Transverse colon (tissue), 4 donors: ENCODE data around the gene SNRNP27. TPM values are rescaled to one million over a fixed set of nuclear protein-coding genes. Genes with fewer than 3 reads are reported as not detected.
"Not testable (repeated sequence)": the region's sequence is repeated elsewhere in the genome, so short reads cannot be mapped to it uniquely, and the experiment has no call there.

ENCODE experiments used
- DNase-seq: peaks from one replicate; pipeline ENCODE4 v3.0.0-alpha.2; 2019
- H3K27ac ChIP-seq, 4 donors: fragments of 200-600 bp; sonication (generic); 2 replicates each; pipeline ENCODE4 v1.5.1; 2016 to 2018; ENCODE audit warnings: inconsistent platforms in 4 of 4
- H3K27me3 ChIP-seq: fragments of 200-600 bp; sonication (generic); 2 replicates; pipeline ENCODE4 v1.5.1; 2017; ENCODE audit warnings: inconsistent platforms
- H3K36me3 ChIP-seq, 4 donors: fragments of 200-600 bp; sonication (generic); 2 replicates each; pipeline ENCODE4 v1.5.1; 2017 to 2019; ENCODE audit warnings: inconsistent platforms in 4 of 4
- H3K4me1 ChIP-seq, 4 donors: fragments of 200-600 bp; sonication (generic); 2 replicates each; pipeline ENCODE4 v1.5.1; 2017 to 2020; ENCODE audit warnings: inconsistent platforms in 4 of 4
- H3K4me3 ChIP-seq, 4 donors: fragments of 200-600 bp; sonication (generic); 1 replicate in 1 of 4; 2 replicates in 3 of 4; pipeline versions ENCODE4 v1.5.1 to v1.6.1; 2017 to 2019; ENCODE audit warnings: inconsistent platforms in 4 of 4
- H3K9me3 ChIP-seq, 2 donors: fragments of 200-600 bp; sonication (generic); 2 replicates each; pipeline ENCODE4 v1.5.1; 2017 to 2019; ENCODE audit warnings: inconsistent platforms in 2 of 2
- CTCF ChIP-seq, 5 experiments: fragments of 200-600 bp in 3 of 5; fragments of 450-650 bp in 2 of 5; sonication (generic) in 3 of 5; IDR thresholded peaks; 1 replicate in 2 of 5; 2 replicates in 3 of 5; pipeline ENCODE4 v1.5.1; 2016 to 2017; ENCODE audit warnings: antibody characterized with exemption in 5 of 5, inconsistent platforms in 3 of 5, mild to moderate bottlenecking in 2 of 5, moderate library complexity in 1 of 5
- EP300 ChIP-seq: sonication (generic); formaldehyde crosslinking; IDR thresholded peaks from one replicate; pipeline ENCODE4 v1.6.1; 2017; ENCODE audit warnings: antibody characterized with exemption, low read depth
- POLR2A ChIP-seq: fragments of 450-650 bp; IDR thresholded peaks from one replicate; pipeline ENCODE4 v1.6.1; 2016; ENCODE audit warnings: antibody characterized with exemption, mild to moderate bottlenecking, moderate library complexity
- POLR2AphosphoS5 ChIP-seq, 3 donors: sonication (generic); formaldehyde crosslinking; IDR thresholded peaks; one replicate each; pipeline ENCODE4 v1.6.1; 2016; ENCODE audit warnings: antibody characterized with exemption in 3 of 3
- WGBS, 2 donors: methylation state at CpG; one replicate each; pipeline ENCODE4 v1.1.5; 2018; ENCODE audit warnings: low coverage in 1 of 2; 5-methylcytosine and 5-hydroxymethylcytosine counted together
- in situ Hi-C, 4 donors: fragments of 200-750 bp; cut with MboI; loops; one replicate each; pipeline versions ENCODE4 v1.15.0 to v1.15.1; 2017; ENCODE audit warnings: low sequenced_read_pairs in 3 of 4, low pct_ligation_motif_present in 1 of 4, low pct_unique_long_range_greater_than_20kb in 1 of 4
- intact Hi-C: fragments of 100-400 bp; cut with DNase I; formaldehyde crosslinking; loops from one replicate; pipeline ENCODE4 v1.15.1; 2023; ENCODE audit warnings: low total_unique reads
- total RNA-seq, 4 donors: library from RNA; depleted of rRNA; stranded (reverse); fragments of >200 nt; gene quantifications; one replicate each; pipeline ENCODE4 v1.1.0, GENCODE V29; 2016

Gene SNRNP27
- total RNA-seq, 4 donors from 2014 or later, result 2.4 to 75.4 (median 63.6) TPM

DNA sequence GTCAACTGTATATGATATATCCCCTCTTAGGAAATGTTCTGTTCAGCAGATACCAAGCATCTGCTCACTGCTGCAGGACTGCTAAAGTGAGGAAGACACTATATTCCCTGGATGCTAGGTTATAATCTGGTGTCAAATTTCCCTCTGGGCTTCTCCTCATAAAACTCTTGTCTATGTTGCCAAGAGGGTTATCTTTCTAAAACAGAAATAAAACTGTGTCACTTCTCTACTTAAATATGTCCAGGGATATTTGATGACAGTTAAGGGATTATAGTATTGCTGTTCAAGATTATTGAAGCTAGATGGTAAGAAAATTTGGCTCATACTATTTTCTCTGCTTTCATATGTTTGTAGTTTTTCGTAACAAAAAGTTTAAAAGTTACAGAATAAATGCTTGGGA, 30.5 kb upstream of the SNRNP27 start:
- peaks cover 0 to 41% (median 2%) of the 10 kb centered on the region in 4 donors for H3K36me3 ChIP-seq
- H3K27ac ChIP-seq, result no peak overlapping the region
- TF ChIP-seq CTCF (IDR thresholded peaks at IDR 0.05), result no peak
- TF ChIP-seq EP300, result no peak
- TF ChIP-seq POLR2A, result no peak
- TF ChIP-seq POLR2AphosphoS5 (IDR thresholded peaks at IDR 0.05), result no peak
- in situ Hi-C loops (no loop called here), intact Hi-C loops (no loop called here)
- no peak for DNase-seq
- no peak overlapping the region for H3K4me3 ChIP-seq
- WGBS, 2 donors, result 97 to 100% methylated on average over 1 of the region's 1 CpG
- H3K9me3 ChIP-seq, result no peaks in the 10 kb centered on the region
- no peaks in the 10 kb centered on the region for H3K4me1 ChIP-seq
- H3K27me3 ChIP-seq, result no peaks in the 10 kb centered on the region

DNA sequence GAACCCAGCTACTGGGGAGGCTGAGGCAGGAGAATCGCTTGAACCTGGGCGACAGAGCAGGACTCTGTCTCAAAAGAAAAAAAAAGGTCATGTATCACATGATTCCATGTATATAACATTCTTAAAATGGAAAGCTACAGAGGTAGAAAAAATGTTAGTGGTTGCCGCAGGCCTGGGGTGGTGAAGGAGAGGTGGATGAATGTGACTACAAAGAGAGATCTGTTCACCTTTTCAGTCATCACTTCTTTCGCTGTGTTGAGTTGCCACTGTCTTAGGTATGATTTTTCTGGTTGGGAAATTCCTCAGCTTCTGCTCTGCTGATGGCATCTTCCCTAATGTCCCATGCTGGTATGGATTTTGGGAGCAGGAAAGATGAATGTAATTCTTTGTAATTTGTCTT, 5.3 kb upstream of the SNRNP27 start:
- TF ChIP-seq CTCF (IDR thresholded peaks at IDR 0.05) (no peak), POLR2AphosphoS5 (IDR thresholded peaks at IDR 0.05) (no peak), EP300 (no peak), POLR2A (no peak)
- Histone ChIP-seq H3K27ac (no peak overlapping the region), H3K27me3 (no peaks in the 10 kb centered on the region), H3K36me3 (no peaks in the 10 kb centered on the region), H3K4me3 (no peak overlapping the region), H3K4me1 (peaks cover 0 to 5% (median 2%) of the 10 kb centered on the region in 4 donors), H3K9me3 (no peaks in the 10 kb centered on the region)
- 91 to 95% methylated on average over 4 of the region's 4 CpGs for WGBS, 2 donors
- intact Hi-C loops, result no loop called here
- no peak for DNase-seq
- in situ Hi-C loops, result no loop called here

DNA sequence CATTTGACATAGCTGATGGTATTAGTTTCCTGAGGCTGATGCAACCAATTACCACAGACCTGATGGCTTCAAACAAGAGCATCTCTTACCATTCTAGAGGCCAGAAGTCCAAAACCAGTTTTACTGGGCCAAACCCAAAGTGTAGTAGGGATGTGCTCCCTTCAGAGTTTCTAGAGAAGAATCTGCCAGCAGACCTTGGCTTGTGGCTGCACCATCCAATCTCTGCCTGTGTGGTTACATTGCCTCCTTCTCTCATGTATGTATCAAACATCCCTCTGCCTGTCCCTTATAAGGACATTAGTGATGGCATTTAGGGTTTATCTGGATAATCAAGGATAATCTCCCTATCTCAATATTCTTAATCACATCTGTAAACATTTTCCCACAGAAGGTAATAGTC, 4.5 kb upstream of the SNRNP27 start:
- H3K27ac ChIP-seq, result no peak overlapping the region
- peaks cover 0 to 7% (median 3%) of the 10 kb centered on the region in 4 donors for H3K4me1 ChIP-seq
- H3K36me3 ChIP-seq, result no peaks in the 10 kb centered on the region
- intact Hi-C loops (no loop called here), in situ Hi-C loops (no loop called here)
- no peak for DNase-seq
- TF ChIP-seq EP300 (no peak), POLR2AphosphoS5 (IDR thresholded peaks at IDR 0.05) (no peak), POLR2A (no peak), CTCF (IDR thresholded peaks at IDR 0.05) (no peak)
- H3K27me3 ChIP-seq, result no peaks in the 10 kb centered on the region
- no peak overlapping the region for H3K4me3 ChIP-seq
- no peaks in the 10 kb centered on the region for H3K9me3 ChIP-seq

DNA sequence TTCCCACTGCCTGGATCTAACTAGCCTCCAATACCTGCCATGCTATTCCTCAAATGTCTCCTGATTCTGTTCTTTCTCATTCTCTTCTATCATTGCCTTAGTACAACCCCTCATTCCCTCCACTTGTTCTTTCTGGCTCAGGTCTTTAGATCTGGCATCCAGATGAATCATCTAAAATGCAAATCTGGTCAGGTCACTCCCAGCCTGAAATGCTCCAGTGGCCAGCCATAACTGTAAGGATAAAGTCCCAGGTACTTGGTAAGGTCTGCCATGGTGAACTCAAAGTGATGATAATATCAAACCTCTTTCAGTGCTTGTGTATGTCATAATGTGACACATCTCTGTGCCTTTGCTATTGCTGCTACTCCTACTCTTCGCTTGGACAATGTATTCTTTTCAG, 2.9 kb upstream of the SNRNP27 start:
- no peak for DNase-seq

DNA sequence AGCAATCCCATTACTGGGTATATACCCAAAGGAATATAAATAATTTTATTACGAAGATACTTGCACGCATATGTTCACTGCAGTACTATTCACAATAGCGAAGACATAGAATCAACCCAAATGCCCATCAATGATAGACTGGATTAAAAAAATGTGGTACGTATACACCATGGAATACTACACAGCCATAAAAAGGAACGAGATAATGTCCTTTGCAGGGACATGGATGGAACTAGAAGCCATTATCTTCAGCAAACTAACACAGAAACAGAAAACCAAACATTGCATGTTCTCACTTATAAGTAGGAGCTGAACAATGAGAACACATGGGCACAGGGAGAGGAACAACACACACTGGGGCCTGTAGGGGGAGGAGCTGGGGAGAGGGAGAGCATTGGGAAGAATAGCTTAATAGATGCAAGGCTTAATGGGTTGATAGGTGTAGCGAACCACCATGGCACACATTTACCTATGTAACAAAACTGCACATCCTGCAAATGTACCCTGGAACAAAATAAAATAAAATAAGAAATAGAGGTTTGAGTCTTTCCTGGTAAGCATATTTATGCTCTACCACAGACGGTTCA, 825 bp upstream of the SNRNP27 start:
- WGBS, 2 donors, result 93 to 98% methylated on average over 7 of the region's 7 CpGs
- H3K27me3 ChIP-seq, intact Hi-C loops, in situ Hi-C loops, H3K9me3 ChIP-seq, DNase-seq: not testable (repeated sequence)
- Histone ChIP-seq H3K36me3 (peaks cover 0 to 21% (median 10%) of the 10 kb centered on the region in 4 donors), H3K27ac (peak overlapping the region in 1 of 4 donors; percentile 82), H3K4me1 (peaks cover 12 to 26% (median 15%) of the 10 kb centered on the region in 4 donors), H3K4me3 (peak overlapping the region in 2 of 4 donors; percentile 57 to 93)

More for the DNA sequence above, 2.9 kb upstream of the SNRNP27 start:
- 43 to 88% methylated on average over 1 of the region's 1 CpG for WGBS, 2 donors
- intact Hi-C loops, result no loop called here
- Histone ChIP-seq H3K4me3 (no peak overlapping the region), H3K27me3 (no peaks in the 10 kb centered on the region), H3K9me3 (no peaks in the 10 kb centered on the region), H3K36me3 (peaks cover 0 to 2% (median 0%) of the 10 kb centered on the region in 4 donors), H3K27ac (no peak overlapping the region), H3K4me1 (peaks cover 12 to 22% (median 15%) of the 10 kb centered on the region in 4 donors)
- TF ChIP-seq POLR2AphosphoS5 (IDR thresholded peaks at IDR 0.05), result no peak
- TF ChIP-seq POLR2A, result no peak
- no peak for TF ChIP-seq CTCF (IDR thresholded peaks at IDR 0.05)
- TF ChIP-seq EP300, result no peak
- in situ Hi-C loops, result no loop called here

DNA sequence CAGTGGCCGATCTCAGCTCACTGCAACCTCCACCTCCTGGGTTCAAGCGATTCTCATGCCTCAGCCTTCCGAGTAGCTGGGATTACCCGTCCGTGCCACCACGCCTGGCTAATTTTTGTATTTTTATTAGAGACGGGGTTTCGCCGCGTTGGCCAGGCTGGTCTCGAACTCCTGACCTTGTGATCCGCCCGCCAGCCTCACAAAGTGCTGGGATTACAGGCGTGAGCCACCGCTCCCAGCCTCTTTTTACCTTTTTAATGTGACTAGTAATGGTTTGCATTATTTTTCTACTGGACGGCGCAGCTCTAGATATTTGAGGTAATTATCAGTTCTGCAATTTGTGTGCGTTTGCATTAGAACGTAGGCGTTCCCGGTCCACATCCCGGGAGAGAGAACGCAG, 981 bp downstream of the SNRNP27 start:
- intact Hi-C loops, result not testable (repeated sequence)

More for the DNA sequence above, 981 bp downstream of the SNRNP27 start:
- WGBS, 2 donors, result 38 to 49% methylated on average over 20 to 23 of the region's 23 CpGs
- Histone ChIP-seq H3K4me1 (peaks cover 12 to 26% (median 15%) of the 10 kb centered on the region in 4 donors), H3K4me3 (peak overlapping the region; percentile 55 to 93 (median 58)), H3K36me3 (peaks cover 0 to 36% (median 17%) of the 10 kb centered on the region in 4 donors), H3K27ac (peak overlapping the region; percentile 76 to 91 (median 84))
- in situ Hi-C loops, H3K9me3 ChIP-seq, H3K27me3 ChIP-seq, DNase-seq: not testable (repeated sequence)
